ENCODE measurements around the gene CAMTA1. TPM values are rescaled to one million over a fixed set of nuclear protein-coding genes. Genes with fewer than 3 reads are reported as not detected.

CAMTA1 gene
- total RNA-seq, 2 donors from 2014 or later, result 100 to 102 TPM

- DNase-seq (ENCODE audit: low spot score), result no peak
- no peaks in the 10 kb centered on the region for H3K36me3 ChIP-seq
- intact Hi-C loops (cut with DNase I), result no loop called here
- H3K27ac ChIP-seq, result no peak overlapping the region
- no peaks in the 10 kb centered on the region for H3K9me3 ChIP-seq
- 85% methylated on average over 8 of the region's 8 CpGs for WGBS
- no peaks in the 10 kb centered on the region for H3K27me3 ChIP-seq (replicated peaks; ENCODE audit: insufficient read depth)
- H3K4me3 ChIP-seq, result no peak overlapping the region
- no peaks in the 10 kb centered on the region for H3K4me1 ChIP-seq (replicated peaks)
- no peak for TF ChIP-seq POLR2AphosphoS5 (IDR thresholded peaks at IDR 0.05)
- no peak for TF ChIP-seq POLR2A (IDR thresholded peaks at IDR 0.05)
- no peak for TF ChIP-seq CTCF (IDR thresholded peaks at IDR 0.05)
These were observed 251.1 kb downstream of the CAMTA1 start for GRCh38 chr1:7036386-7036785.

GRCh38 chr1:7039590-7040220, 254.5 kb downstream of the CAMTA1 start:
- Histone ChIP-seq H3K27me3 (replicated peaks; ENCODE audit: insufficient read depth) (peaks cover 8% of the 10 kb centered on the region), H3K36me3 (no peaks in the 10 kb centered on the region), H3K4me1 (replicated peaks) (no peaks in the 10 kb centered on the region), H3K9me3 (no peaks in the 10 kb centered on the region), H3K27ac (no peak overlapping the region), H3K4me3 (no peak overlapping the region)
- intact Hi-C loops (cut with DNase I), result loop anchor here (5.0 kb wide), 2 partner anchors 168 to 608 kb away; no protein-coding TSS in a partner anchor
- WGBS, result 82% methylated on average over 8 of the region's 8 CpGs
- no peak for DNase-seq (ENCODE audit: low spot score)
- no peak for TF ChIP-seq CTCF (IDR thresholded peaks at IDR 0.05)
- TF ChIP-seq POLR2A (IDR thresholded peaks at IDR 0.05), result no peak
- TF ChIP-seq POLR2AphosphoS5 (IDR thresholded peaks at IDR 0.05), result no peak

- Histone ChIP-seq H3K27ac (no peak overlapping the region), H3K4me3 (no peak overlapping the region), H3K9me3 (no peaks in the 10 kb centered on the region), H3K27me3 (replicated peaks; ENCODE audit: insufficient read depth) (peaks cover 8% of the 10 kb centered on the region), H3K4me1 (replicated peaks) (no peaks in the 10 kb centered on the region), H3K36me3 (no peaks in the 10 kb centered on the region)
- no peak for DNase-seq (ENCODE audit: low spot score)
- intact Hi-C loops (cut with DNase I), result loop anchor here (5.0 kb wide), 2 partner anchors 166 to 606 kb away; no protein-coding TSS in a partner anchor
- 49% methylated on average over 16 of the region's 16 CpGs for WGBS
- TF ChIP-seq POLR2A (IDR thresholded peaks at IDR 0.05) (no peak), CTCF (IDR thresholded peaks at IDR 0.05) (no peak), POLR2AphosphoS5 (IDR thresholded peaks at IDR 0.05) (no peak)
These were observed 255.9 kb downstream of the CAMTA1 start for GRCh38 chr1:7040969-7041695.

GRCh38 chr1:7042322-7043190, 257.3 kb downstream of the CAMTA1 start:
- no peaks in the 10 kb centered on the region for H3K36me3 ChIP-seq
- H3K27ac ChIP-seq, result no peak overlapping the region
- intact Hi-C loops (cut with DNase I), result loop anchor here (5.0 kb wide), 2 partner anchors 165 to 605 kb away; no protein-coding TSS in a partner anchor
- no peak for TF ChIP-seq POLR2A (IDR thresholded peaks at IDR 0.05)
- peak in 3 of 4 experiments; percentile 51 to 61 (median 58) for TF ChIP-seq CTCF (IDR thresholded peaks at IDR 0.05)
- TF ChIP-seq POLR2AphosphoS5 (IDR thresholded peaks at IDR 0.05), result no peak
- 60% methylated on average over 17 of the region's 17 CpGs for WGBS
- H3K27me3 ChIP-seq (replicated peaks; ENCODE audit: insufficient read depth), result peaks cover 8% of the 10 kb centered on the region
- no peak overlapping the region for H3K4me3 ChIP-seq
- no peaks in the 10 kb centered on the region for H3K9me3 ChIP-seq
- DNase-seq (ENCODE audit: low spot score), result no peak
- no peaks in the 10 kb centered on the region for H3K4me1 ChIP-seq (replicated peaks)

Data from prostate gland (tissue), 2 donors.